Colonic mucosa (tissue), 4 donors: ENCODE results near the gene BMP2. TPM values are rescaled to one million over a fixed set of nuclear protein-coding genes. Genes with fewer than 3 reads are reported as not detected.

ENCODE experiments used
- DNase-seq: peaks from one replicate; pipeline ENCODE4 v3.0.0-alpha.2; 2020
- H3K27ac ChIP-seq: fragments of 200-600 bp; one replicate; pipeline ENCODE4 v1.8.0; 2021
- H3K27me3 ChIP-seq: fragments of 200-600 bp; one replicate; pipeline ENCODE4 v1.8.0; 2021
- H3K36me3 ChIP-seq: fragments of 200-600 bp; one replicate; pipeline ENCODE4 v1.8.0; 2021
- H3K4me1 ChIP-seq: fragments of 200-600 bp; one replicate; pipeline ENCODE4 v1.8.0; 2021; ENCODE audit warnings: mild to moderate bottlenecking
- H3K4me3 ChIP-seq: fragments of 200-600 bp; one replicate; pipeline ENCODE4 v1.8.0; 2021
- H3K9ac ChIP-seq, 2 donors: one replicate each; pipeline ENCODE4 v1.7.0; 2013; ENCODE audit warnings: control low read depth in 2 of 2, low read depth in 2 of 2, low read length in 2 of 2
- H3K9me3 ChIP-seq: fragments of 200-600 bp; one replicate; pipeline ENCODE4 v1.8.0; 2021
- intact Hi-C: fragments of 100-400 bp; cut with DNase I; formaldehyde crosslinking; loops from one replicate; pipeline ENCODE4 v1.14.1; 2022
- total RNA-seq, 2 donors: library from RNA; stranded (reverse); fragmentation: NEBNext Ultra II Directional in 1 of 2; extraction: Animal tissue kit (Norgen Biotek cat#: 25700) in 1 of 2; gene quantifications; one replicate each; pipeline ENCODE4 v1.2.1, GENCODE V29; 2021
- TF ChIP-seq, protein P1 (sequence below): fragments of 200-600 bp; IDR thresholded peaks from one replicate; pipeline ENCODE4 v1.8.0; 2022; ENCODE audit warnings: antibody characterized with exemption, mild to moderate bottlenecking
- donor health status: healthy.
- donor health status: DM: no; HTN: no; CAD: no.
- donor health status: DM: no; HTN: no; CAD: no.

The BMP2 gene
- total RNA-seq, 2 donors from 2014 or later: 25.3 to 57.3 TPM

DNA sequence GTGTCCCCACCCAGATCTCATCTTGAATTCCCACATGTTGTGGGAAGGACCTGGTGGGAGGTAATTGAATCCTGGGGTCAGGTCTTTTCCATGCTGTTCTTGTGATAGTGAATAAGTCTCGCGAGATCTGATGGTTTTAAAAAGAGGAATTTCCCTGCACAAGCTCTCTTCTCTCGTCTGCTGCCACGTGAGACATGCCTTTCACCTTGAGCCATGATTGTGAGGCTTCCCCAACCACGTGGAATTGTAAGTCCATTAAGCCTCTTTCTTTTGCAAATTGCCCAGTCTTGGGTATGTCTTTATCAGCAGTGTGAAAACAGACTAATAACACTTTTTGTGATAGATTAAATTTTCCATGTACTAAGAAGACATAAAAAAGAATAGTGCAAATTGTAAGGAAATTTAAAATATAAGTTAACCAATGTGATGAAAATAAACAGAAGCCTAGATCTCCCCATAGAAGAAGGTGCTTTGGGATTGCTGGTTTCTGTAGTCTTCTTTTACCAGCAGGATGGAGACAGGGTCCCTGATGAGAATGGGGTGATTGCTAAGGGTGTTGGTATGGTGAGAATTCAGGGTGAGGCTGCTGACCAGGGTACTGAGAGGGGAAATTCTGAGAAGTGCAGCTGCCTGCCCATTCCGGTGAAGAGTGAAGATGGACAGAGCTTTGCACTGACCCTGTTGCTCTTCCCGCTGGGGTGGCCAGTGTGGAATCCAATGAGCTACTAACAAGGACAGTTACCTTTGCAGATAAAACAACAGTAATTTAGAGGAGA is 50.7 kb downstream of the BMP2 start:
- intact Hi-C loops: loop anchor here (5.0 kb wide), 1 partner anchor 236 kb away; no protein-coding TSS in a partner anchor
- no peaks in the 10 kb centered on the region for H3K27me3 ChIP-seq
- TF ChIP-seq, protein P1, sequence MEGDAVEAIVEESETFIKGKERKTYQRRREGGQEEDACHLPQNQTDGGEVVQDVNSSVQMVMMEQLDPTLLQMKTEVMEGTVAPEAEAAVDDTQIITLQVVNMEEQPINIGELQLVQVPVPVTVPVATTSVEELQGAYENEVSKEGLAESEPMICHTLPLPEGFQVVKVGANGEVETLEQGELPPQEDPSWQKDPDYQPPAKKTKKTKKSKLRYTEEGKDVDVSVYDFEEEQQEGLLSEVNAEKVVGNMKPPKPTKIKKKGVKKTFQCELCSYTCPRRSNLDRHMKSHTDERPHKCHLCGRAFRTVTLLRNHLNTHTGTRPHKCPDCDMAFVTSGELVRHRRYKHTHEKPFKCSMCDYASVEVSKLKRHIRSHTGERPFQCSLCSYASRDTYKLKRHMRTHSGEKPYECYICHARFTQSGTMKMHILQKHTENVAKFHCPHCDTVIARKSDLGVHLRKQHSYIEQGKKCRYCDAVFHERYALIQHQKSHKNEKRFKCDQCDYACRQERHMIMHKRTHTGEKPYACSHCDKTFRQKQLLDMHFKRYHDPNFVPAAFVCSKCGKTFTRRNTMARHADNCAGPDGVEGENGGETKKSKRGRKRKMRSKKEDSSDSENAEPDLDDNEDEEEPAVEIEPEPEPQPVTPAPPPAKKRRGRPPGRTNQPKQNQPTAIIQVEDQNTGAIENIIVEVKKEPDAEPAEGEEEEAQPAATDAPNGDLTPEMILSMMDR: no peak

DNA sequence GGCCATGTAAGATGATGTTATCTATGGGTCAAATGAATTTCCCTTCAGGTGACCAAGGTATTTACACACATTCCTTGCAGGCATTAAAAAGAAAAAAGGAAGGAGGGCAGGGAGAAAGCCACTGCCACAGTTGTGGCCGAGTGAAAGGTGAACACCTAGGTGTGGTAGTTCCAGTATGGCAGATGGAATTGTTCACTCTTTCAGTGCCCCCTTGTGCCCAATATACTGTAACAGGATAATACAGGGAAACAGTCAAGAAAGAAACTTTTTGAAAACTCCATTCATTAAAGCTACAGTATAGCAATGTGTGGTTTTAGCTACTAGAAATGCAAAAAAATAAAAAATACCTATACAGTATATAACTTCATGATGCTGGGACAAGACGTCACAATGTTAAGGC is 52.1 kb downstream of the BMP2 start:
- H3K9ac ChIP-seq: no peak overlapping the region
- no peak overlapping the region for H3K27ac ChIP-seq
- no peaks in the 10 kb centered on the region for H3K9me3 ChIP-seq
- H3K4me1 ChIP-seq: no peaks in the 10 kb centered on the region
- H3K4me3 ChIP-seq: no peak overlapping the region
- no peaks in the 10 kb centered on the region for H3K36me3 ChIP-seq
- intact Hi-C loops: loop anchor here (5.0 kb wide), 1 partner anchor 237 kb away; no protein-coding TSS in a partner anchor
- H3K27me3 ChIP-seq: no peaks in the 10 kb centered on the region
- peak; percentile 29 for DNase-seq
- TF ChIP-seq, protein P1: peak; percentile 40

More for the DNA sequence above, 50.7 kb downstream of the BMP2 start:
- Histone ChIP-seq H3K9ac (no peak overlapping the region), H3K4me3 (no peak overlapping the region), H3K36me3 (no peaks in the 10 kb centered on the region), H3K4me1 (no peaks in the 10 kb centered on the region), H3K27ac (no peak overlapping the region), H3K9me3 (no peaks in the 10 kb centered on the region)
- no peak for DNase-seq

DNA sequence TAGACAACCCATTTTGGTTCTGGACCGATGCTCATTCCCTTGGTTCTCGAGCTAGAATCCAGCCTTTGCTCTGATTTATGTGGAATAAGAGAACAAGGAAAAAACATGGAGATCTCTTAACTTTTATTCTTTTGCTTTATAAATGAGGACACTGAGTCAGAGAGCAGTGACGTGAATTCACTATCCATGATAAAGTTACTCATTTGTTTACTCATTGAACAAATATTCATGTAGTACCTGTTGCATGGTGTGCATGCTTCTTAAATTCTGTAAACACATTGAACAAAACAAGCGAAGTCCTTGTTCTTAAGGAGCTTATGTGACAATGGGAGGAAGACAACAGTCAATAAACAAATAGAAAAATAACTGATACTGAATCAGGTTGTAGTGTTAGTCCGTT is 56.9 kb downstream of the BMP2 start:
- TF ChIP-seq, protein P1: no peak
- no peaks in the 10 kb centered on the region for H3K36me3 ChIP-seq
- DNase-seq: no peak
- no peaks in the 10 kb centered on the region for H3K4me1 ChIP-seq
- H3K9ac ChIP-seq: no peak overlapping the region
- intact Hi-C loops: loop anchor here (5.0 to 10.0 kb wide), 2 partner anchors 42 to 680 kb away; no protein-coding TSS in a partner anchor
- H3K9me3 ChIP-seq: no peaks in the 10 kb centered on the region
- no peaks in the 10 kb centered on the region for H3K27me3 ChIP-seq
- no peak overlapping the region for H3K4me3 ChIP-seq
- no peak overlapping the region for H3K27ac ChIP-seq

DNA sequence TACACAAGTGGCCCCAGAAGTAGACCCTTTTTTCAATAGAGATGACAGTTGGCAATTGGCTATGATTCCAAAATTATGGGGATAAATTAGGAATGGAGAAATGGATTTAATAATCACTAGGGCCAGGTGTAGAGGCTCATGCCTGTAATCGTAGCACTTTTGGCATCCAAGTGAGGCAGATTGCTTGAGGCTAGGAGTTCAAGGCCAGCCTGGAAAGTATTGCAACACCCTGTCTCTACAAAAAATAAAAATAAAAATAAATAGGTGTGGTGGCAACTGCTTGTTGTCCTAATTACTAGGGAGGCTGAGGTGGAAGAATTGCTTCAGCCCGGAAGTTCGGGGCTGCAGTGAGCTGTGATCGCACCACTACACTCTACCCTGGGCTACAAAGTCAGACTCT is 60.0 kb downstream of the BMP2 start:
- no peak overlapping the region for H3K9ac ChIP-seq
- intact Hi-C loops: loop anchor here (5.0 to 10.0 kb wide), 4 partner anchors 195 to 683 kb away; no protein-coding TSS in a partner anchor
- no peak overlapping the region for H3K4me3 ChIP-seq
- H3K36me3 ChIP-seq: no peaks in the 10 kb centered on the region
- no peaks in the 10 kb centered on the region for H3K27me3 ChIP-seq
- H3K27ac ChIP-seq: no peak overlapping the region
- H3K4me1 ChIP-seq: no peaks in the 10 kb centered on the region
- H3K9me3 ChIP-seq: no peaks in the 10 kb centered on the region
- TF ChIP-seq, protein P1: no peak
- DNase-seq: no peak

DNA sequence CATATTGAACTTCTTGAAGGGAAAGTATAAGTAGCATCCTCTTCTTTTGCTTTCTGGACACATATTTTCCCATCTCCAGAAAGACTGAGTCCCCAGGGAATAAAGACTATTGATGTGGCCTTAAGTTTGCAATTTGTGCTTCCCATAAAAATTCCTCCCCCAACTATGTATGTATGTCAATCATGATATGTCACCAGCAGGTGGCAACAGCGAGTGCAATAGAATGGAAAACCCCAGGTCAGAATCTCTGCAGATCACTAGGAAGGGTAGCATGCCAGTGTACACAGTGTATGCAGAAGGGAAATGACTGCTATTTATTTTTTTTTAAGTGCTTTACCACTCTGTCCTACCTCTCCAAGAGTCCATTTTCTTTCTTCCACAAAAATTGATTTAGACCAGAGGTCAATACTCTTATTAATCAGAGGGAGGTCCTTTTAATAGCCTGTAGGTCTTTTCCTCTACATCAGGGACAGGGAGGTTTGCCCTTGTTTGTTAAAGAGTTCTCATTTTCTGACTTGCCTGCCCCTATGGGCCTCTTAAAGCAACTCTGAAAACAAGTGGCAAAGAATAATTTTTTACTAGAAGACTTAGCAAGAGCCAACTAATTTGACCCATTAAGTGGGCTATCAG is 61.4 kb downstream of the BMP2 start:
- DNase-seq: peak; percentile 73
- no peaks in the 10 kb centered on the region for H3K27me3 ChIP-seq
- H3K27ac ChIP-seq: no peak overlapping the region
- H3K4me1 ChIP-seq: no peaks in the 10 kb centered on the region
- H3K36me3 ChIP-seq: no peaks in the 10 kb centered on the region
- TF ChIP-seq, protein P1: peak; percentile 56
- H3K9me3 ChIP-seq: no peaks in the 10 kb centered on the region
- no peak overlapping the region for H3K4me3 ChIP-seq
- H3K9ac ChIP-seq: no peak overlapping the region
- intact Hi-C loops: loop anchor here (5.0 to 10.0 kb wide), 4 partner anchors 197 to 684 kb away; no protein-coding TSS in a partner anchor
